GM15510 (cell line): ENCODE measurements around the gene MPDU1.

ENCODE experiments used
- POLR2A ChIP-seq: IDR thresholded peaks from 3 replicates; pipeline ENCODE4 v1.6.1; 2011; ENCODE audit warnings: borderline replicate concordance; ENCODE audit not compliant: insufficient read length; ENCODE audit errors: extremely low read depth

MPDU1 gene

GRCh38 chr17:7634384-7634783 is 50.7 kb downstream of the MPDU1 start:
- TF ChIP-seq POLR2A = no peak

DNA sequence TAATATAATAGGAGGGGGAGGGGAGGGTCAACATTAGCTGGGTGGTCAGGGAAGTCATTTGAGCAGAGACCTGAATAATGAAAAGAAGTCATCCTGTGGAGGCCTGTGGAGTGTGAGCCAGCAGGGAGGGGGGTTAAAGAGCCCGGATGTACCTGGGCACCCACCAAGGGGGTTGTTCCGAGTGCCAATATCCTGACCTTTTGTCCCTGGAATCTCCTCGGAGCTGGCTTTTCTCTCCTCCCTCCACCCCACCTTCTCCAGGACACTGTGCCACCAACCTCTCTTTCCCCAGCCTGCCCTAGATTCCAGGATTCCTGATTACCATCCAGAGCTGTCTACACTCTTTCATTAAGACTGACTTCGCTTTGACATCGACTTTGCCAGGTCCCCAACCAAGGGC is 52.5 kb downstream of the MPDU1 start:
- no peak for TF ChIP-seq POLR2A
